ENCODE measurements around the gene SMARCAL1. TPM values are rescaled to one million over a fixed set of nuclear protein-coding genes. Genes with fewer than 3 reads are reported as not detected.

Gene SMARCAL1
- total RNA-seq, 1 experiment from 2014 or later = 9.9 TPM

DNA sequence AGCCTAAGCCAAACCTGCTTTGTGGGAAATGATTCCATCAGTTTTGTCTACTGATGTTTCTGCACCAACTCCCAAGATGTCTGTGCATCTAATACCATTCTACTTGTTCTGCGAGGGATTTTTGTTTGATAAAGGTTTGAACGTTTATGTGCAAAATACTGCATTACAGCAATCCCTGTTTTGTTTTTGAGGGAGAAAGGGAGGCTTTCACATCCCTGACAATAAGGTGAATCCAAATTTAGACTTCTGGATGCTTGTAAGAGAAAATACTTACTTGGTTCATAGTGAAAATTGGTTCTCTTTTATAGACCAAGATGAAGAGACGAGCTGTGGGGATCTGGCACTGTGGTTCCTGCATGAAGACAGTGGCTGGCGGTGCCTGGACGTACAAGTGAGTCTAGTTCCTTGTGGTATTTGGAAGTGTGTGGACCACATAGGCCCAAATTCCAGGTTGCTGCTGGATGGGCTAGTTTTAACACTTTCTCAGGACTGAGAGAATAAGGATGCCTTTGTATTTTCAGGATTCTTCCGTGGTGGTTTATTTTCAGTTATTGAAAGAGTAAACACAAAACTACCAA, 87.4 kb downstream of the SMARCAL1 start:
- Histone ChIP-seq H3K27me3 (replicated peaks) (no peaks in the 10 kb centered on the region), H3K4me1 (replicated peaks) (peaks cover 55% of the 10 kb centered on the region), H3K27ac (peak overlapping the region; percentile 66), H3K4me3 (peak overlapping the region; percentile 62), H3K36me3 (peaks cover 59% of the 10 kb centered on the region), H3K9me3 (replicated peaks) (no peaks in the 10 kb centered on the region)
- no peak for DNase-seq (ENCODE audit: low read depth in 1 of 2, low spot score in 2 of 2)

DNA sequence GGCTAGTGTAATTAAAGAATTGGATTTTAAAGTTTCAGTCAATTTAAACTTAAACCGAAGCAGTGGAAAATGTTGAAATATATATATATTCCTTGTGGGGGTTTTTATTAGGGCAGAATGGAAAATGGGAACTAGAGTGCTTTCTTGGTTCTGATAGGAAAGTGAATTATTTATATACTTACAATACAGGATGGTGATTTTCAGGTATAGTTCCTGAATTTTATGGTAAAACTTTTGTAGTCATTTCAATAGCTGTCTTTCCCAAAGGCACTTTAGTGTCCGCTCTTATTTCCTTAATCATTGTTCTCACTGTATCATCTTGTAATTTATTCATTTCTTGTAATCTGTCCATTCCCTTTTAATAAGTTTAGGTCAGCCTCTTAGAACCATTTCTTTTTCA, 88.3 kb downstream of the SMARCAL1 start:
- H3K4me3 ChIP-seq = peak overlapping the region; percentile 62
- no peak overlapping the region for H3K27ac ChIP-seq

DNA sequence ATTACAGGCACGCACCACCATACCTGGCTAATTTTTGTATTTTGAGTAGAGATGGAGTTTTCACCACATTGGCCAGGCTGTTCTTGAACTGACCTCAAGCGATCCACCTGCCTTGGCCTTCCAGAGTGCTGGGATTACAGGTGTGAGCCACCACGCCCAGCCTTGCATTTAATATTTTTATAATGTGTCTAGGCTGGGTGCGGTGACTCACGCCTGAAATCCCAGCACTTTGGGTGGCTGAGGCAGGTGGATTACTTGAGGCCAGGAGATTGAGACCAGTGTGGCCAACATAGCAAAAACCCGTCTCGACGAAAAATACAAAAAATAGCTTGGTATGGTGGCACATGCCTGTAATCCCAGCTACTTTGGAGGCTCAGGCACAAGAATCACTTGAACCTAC, 89.6 kb downstream of the SMARCAL1 start:
- DNase-seq (ENCODE audit: low read depth in 1 of 2, low spot score in 2 of 2) = no peak
- peaks cover 81% of the 10 kb centered on the region for H3K36me3 ChIP-seq
- peaks cover 35% of the 10 kb centered on the region for H3K4me1 ChIP-seq (replicated peaks)
- H3K4me3 ChIP-seq = no peak overlapping the region
- H3K27me3 ChIP-seq (replicated peaks) = no peaks in the 10 kb centered on the region
- H3K9me3 ChIP-seq (replicated peaks) = no peaks in the 10 kb centered on the region
- no peak overlapping the region for H3K27ac ChIP-seq

More for the DNA sequence above, 88.3 kb downstream of the SMARCAL1 start:
- Histone ChIP-seq H3K27me3 (replicated peaks) (no peaks in the 10 kb centered on the region), H3K4me1 (replicated peaks) (peaks cover 47% of the 10 kb centered on the region), H3K9me3 (replicated peaks) (no peaks in the 10 kb centered on the region), H3K36me3 (peaks cover 68% of the 10 kb centered on the region)
- DNase-seq (ENCODE audit: low read depth in 1 of 2, low spot score in 2 of 2) = no peak

DNA sequence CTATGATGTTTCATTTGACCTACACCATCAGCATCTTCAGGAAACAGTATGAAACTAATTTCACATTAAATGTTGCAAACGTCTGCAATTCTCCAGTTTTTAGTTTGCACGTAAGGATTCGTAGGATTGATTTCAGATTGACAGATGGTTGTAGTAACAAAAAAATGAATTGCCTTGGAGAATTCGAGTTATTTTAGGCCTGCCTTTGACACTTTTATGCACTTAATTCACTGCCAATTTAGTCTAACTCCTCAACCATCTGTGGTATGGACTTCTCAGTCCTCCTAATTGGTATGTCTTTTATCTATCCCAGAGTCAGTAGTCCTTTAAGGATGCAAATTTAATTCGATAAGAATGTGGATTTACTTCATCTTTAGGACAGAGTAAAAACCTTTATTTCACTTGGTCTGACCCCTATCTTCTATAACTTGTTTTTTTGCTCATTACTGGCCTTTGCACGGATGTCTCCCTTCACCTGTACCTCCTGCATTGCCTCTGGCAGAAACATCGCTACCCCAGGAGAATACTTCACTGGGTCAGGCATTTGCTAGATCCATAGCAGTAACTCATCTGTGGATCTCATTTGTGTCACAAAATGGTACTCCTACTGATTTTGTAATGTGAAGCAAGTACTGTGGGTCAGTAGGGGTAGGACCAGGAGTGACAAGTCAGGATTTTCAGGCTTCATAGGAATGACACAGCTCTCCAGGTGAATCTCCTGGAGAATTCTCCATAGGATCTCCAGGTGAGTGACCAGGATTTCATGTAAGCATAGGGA, 90.3 kb downstream of the SMARCAL1 start:
- Histone ChIP-seq H3K36me3 (peaks cover 88% of the 10 kb centered on the region), H3K27ac (no peak overlapping the region), H3K9me3 (replicated peaks) (no peaks in the 10 kb centered on the region), H3K27me3 (replicated peaks) (no peaks in the 10 kb centered on the region), H3K4me3 (no peak overlapping the region), H3K4me1 (replicated peaks) (peaks cover 31% of the 10 kb centered on the region)
- no peak for DNase-seq (ENCODE audit: low read depth in 1 of 2, low spot score in 2 of 2)

DNA sequence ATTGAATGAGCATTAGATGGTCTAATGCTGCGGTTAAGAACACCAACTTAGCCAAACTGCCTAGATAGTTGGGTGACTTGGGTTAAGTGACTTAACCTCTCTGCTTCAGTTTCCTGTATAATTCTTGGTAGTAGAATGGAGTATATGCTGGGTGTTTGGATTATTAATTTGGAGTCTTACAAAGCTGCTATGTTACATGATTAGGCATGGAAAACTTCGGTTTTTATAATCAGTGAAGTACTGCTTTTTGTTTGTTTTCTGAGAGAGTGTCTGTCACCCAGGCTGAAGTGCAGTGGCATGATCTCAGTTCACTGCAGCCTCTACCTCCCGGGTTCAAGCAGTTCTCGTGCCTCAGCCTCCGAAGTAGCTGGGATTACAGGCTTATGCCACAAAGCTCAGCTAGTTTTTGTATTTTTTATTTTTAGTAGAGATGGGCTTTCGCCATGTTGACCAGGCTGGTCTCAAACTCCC, 90.9 kb downstream of the SMARCAL1 start:
- no peak for DNase-seq (ENCODE audit: low read depth in 1 of 2, low spot score in 2 of 2)
- H3K36me3 ChIP-seq = peaks cover 92% of the 10 kb centered on the region
- H3K27me3 ChIP-seq (replicated peaks) = no peaks in the 10 kb centered on the region
- no peaks in the 10 kb centered on the region for H3K9me3 ChIP-seq (replicated peaks)
- H3K4me3 ChIP-seq = no peak overlapping the region
- H3K27ac ChIP-seq = no peak overlapping the region
- peaks cover 24% of the 10 kb centered on the region for H3K4me1 ChIP-seq (replicated peaks)

DNA sequence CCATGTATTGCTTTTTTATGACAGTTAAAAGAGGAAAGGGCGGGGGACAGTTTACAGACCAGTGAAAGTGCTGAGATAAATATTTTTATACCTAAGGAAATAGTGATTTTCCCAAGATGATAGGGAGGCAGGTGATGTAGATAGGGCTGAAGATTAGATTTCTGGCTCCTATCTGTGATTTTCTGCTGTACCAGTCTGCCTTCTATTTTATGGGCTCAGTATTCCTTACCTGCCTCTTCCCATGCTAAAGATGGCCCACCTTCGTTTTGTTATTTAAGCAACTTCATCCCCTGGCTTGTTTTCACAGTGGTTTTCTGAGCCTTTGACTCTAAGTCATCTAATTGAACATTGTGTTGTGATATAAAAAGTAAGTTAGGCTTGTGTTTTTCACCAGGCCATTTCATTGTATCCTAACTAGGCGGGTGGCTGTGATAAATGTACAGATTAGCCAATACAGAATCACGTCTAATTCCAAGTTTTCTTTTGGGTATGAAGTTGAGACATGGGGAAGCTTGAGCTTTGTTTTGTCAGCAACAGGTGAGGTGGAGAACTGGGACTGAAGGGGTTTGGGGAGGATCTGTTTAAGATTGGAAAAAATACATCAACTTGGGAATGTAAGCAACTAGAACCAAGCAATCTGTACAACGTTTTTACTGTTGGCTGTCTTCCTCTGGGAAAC, 91.6 kb downstream of the SMARCAL1 start:
- peaks cover 93% of the 10 kb centered on the region for H3K36me3 ChIP-seq
- H3K9me3 ChIP-seq (replicated peaks) = no peaks in the 10 kb centered on the region
- H3K4me1 ChIP-seq (replicated peaks) = peaks cover 23% of the 10 kb centered on the region
- no peak overlapping the region for H3K27ac ChIP-seq
- DNase-seq (ENCODE audit: low read depth in 1 of 2, low spot score in 2 of 2) = no peak
- no peak overlapping the region for H3K4me3 ChIP-seq
- H3K27me3 ChIP-seq (replicated peaks) = no peaks in the 10 kb centered on the region

DNA sequence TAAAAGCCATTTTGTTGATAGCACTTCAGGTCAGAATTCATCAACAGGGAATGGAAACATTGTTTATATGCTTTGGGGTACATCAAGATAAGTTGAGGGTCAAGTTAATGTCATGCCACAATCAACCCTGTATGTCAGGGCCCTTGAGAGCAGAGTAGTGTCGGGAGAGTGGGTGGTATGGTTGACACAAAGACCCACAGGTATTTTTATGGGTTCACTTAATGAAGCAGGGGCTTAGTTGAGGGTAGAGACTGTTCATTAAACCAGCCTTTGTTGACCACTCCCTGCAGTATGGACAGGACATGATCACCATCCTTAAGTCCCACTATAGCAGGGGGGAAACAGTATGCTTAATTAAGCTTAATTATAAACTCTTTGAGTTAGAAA, 92.1 kb downstream of the SMARCAL1 start:
- H3K27me3 ChIP-seq (replicated peaks) = no peaks in the 10 kb centered on the region
- H3K27ac ChIP-seq = no peak overlapping the region
- H3K4me1 ChIP-seq (replicated peaks) = peaks cover 23% of the 10 kb centered on the region
- H3K9me3 ChIP-seq (replicated peaks) = no peaks in the 10 kb centered on the region
- no peak overlapping the region for H3K4me3 ChIP-seq
- peaks cover 93% of the 10 kb centered on the region for H3K36me3 ChIP-seq
- DNase-seq (ENCODE audit: low read depth in 1 of 2, low spot score in 2 of 2) = no peak

DNA sequence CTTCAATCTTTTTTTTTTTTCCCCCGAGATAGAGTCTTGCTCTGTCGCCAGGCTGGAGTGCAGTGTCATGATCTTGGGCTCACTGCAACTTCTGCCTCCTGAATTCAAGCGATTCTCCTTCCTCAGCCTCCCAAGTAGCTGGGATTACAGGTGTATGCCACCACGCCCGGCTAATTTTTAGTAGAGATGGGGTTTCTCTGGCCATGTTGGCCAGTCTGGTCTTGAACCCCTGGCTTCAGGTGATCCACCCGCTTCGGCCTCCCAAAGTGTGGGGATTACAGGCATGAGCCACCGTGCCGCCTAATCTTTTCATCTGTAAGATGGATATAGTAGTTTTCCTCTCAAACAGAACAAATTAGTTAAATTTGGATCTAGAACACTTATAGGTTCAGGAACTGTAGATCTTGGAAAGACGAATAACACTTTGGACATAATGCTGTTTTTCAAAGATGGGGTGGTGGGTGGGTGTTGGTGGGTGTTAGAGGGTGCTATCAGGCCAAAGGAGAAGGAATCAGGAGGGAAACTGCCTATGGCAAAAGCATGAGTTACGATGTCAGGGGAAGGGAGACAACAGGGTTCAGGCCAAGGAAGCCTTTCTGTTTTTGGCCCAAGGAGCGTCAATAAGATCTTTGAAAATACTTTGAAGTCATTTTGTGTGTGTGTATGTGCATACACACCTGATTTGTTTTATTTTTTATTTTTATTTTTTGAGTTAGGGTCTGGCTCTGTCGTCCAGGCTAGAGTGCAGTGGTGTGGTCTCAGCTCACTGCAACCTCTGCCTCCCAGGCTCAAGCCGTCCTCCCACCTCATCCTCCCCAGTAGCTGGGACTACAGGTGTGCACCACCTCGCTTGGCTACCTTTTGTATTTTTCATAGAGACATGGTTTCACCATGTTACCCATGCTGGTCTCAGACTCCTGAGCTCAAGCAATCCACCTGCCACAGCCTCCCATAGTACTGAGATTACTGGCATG, 93.1 kb downstream of the SMARCAL1 start:
- no peak overlapping the region for H3K27ac ChIP-seq
- peaks cover 13% of the 10 kb centered on the region for H3K4me1 ChIP-seq (replicated peaks)
- no peaks in the 10 kb centered on the region for H3K9me3 ChIP-seq (replicated peaks)
- no peaks in the 10 kb centered on the region for H3K27me3 ChIP-seq (replicated peaks)
- peaks cover 83% of the 10 kb centered on the region for H3K36me3 ChIP-seq
- H3K4me3 ChIP-seq = no peak overlapping the region
- DNase-seq (ENCODE audit: low read depth in 1 of 2, low spot score in 2 of 2) = no peak

DNA sequence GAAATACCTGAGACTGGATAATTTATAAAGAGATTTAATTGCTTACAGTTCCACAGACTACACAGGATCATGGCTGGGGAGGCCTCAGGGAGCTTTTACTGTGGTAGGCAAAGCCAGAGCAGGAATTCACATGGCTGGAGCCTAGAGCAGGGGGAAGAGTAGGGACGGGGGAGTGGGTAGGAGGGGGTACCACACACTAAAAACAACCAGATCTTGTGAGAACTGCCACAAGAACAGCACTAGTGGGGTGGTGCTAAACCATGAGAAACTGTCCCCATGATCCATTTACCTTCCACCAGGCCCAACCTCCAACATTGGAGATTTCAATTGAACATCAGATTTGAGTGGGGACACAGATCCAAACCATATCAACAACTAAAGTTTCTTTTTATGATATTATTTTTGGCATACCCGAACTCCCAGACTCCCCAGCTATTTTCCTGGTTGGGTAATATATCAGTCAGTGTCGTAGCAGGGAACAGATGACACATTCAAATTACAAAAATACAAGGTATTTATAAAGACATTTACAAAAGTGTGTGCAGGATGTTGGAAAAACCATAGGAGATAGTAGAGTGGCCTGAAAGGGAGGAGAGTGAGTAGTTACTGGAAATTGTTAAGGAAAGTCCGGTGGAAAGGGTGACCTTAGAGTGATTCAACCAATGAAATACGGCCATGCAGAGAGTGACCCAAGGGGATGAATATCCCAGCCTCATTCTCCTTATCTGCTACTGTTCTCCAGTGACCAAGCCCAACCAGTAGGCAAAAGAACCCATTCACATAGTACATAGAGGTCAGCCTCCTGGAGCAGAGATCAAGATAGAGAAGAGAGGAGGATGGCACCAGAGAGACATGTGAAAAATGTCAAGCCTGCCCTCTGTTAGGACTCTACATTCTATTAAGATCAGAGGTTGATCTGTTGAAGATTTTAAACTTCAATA, 95.2 kb downstream of the SMARCAL1 start:
- no peaks in the 10 kb centered on the region for H3K9me3 ChIP-seq (replicated peaks)
- no peak overlapping the region for H3K27ac ChIP-seq
- 0 out of 2 replicates have a peak, but pooled peaks cover 3% of the 10 kb centered on the region for H3K4me1 ChIP-seq (replicated peaks)
- H3K27me3 ChIP-seq (replicated peaks) = no peaks in the 10 kb centered on the region
- H3K36me3 ChIP-seq = peaks cover 62% of the 10 kb centered on the region
- DNase-seq (ENCODE audit: low read depth in 1 of 2, low spot score in 2 of 2) = no peak
- no peak overlapping the region for H3K4me3 ChIP-seq

DNA sequence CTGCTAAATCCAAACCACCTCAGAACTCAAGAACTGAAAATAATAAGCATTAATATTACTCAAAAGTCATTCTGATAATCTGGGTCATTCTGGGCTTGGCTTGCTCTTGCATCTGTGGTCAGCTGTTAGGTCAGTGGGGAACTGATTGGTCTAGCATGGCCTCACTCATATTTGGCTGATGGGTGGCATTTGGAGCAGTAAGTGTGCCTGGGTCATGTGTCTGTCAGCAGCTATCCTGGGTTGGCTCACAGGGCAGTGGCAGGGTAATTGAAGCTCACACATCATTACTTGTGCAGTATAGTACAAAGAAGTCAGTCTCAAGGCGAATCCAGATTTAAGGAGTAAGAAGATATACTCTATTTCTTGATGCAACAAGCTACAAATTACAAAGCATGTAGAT, 95.9 kb downstream of the SMARCAL1 start:
- no peaks in the 10 kb centered on the region for H3K9me3 ChIP-seq (replicated peaks)

DNA sequence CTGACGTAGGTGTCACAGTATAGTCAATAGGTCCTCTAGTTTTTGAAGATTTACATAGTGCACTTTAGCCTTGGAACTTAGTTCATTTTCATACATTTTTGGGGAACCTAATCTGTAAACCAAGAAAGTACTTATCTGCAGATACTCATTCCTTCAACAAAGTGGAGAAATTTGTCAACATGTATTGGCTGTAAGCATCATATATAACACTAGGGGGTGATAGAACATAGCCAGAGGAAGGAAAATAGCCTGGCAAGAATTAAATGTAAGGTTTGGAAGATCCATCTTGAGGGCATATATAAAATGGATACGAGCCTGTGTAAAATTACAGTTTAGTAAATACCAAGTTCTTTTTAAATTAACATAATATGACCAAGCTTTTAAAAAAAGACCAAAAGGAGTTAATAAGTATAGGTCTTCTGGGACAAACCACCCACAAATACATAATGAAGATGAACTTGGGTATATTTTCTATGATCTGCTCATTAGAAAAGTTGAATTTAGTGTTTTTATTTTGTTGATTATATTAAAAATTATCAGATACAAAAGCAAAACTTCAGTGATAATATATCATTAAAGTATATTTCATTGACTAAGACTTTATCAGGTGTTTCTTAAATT, 104.6 kb downstream of the SMARCAL1 start:
- Histone ChIP-seq H3K4me1 (replicated peaks) (no peaks in the 10 kb centered on the region), H3K27ac (no peak overlapping the region), H3K9me3 (replicated peaks) (no peaks in the 10 kb centered on the region), H3K36me3 (no peaks in the 10 kb centered on the region), H3K27me3 (replicated peaks) (no peaks in the 10 kb centered on the region), H3K4me3 (no peak overlapping the region)
- DNase-seq (ENCODE audit: low read depth in 1 of 2, low spot score in 2 of 2) = peak in 1 of 2 experiments; percentile 43

More for the DNA sequence above, 95.9 kb downstream of the SMARCAL1 start:
- Histone ChIP-seq H3K36me3 (peaks cover 55% of the 10 kb centered on the region), H3K4me3 (no peak overlapping the region), H3K27ac (no peak overlapping the region), H3K4me1 (replicated peaks) (0 out of 2 replicates have a peak, but pooled peaks cover 3% of the 10 kb centered on the region), H3K27me3 (replicated peaks) (no peaks in the 10 kb centered on the region)
- no peak for DNase-seq (ENCODE audit: low read depth in 1 of 2, low spot score in 2 of 2)

All from SJSA1 (cell line).